Aorta (tissue), 5 donors: ENCODE measurements around the gene MAP3K13. TPM values are rescaled to one million over a fixed set of nuclear protein-coding genes. Genes with fewer than 3 reads are reported as not detected.
"Not testable (repeated sequence)": the region's sequence is repeated elsewhere in the genome, so short reads cannot be mapped to it uniquely, and the experiment has no call there.

Experiments used
- ATAC-seq: fragments of 200-7000 bp; cut with Tn5 transposase; one replicate; pipeline ENCODE4 v1.9.1; 2022; ENCODE audit warnings: moderate library complexity; ENCODE audit not compliant: low FRiP score
- DNase-seq, 2 donors: peaks; one replicate each; pipeline ENCODE4 v3.0.0-alpha.2; 2020
- H3K27ac ChIP-seq, 2 donors: one replicate each; pipeline ENCODE4 v1.5.1; 2013; ENCODE audit warnings: low read length in 2 of 2, mild to moderate bottlenecking in 2 of 2, moderate library complexity in 2 of 2, control low read depth in 1 of 2, inconsistent platforms in 1 of 2, low read depth in 1 of 2
- H3K27me3 ChIP-seq, 2 donors: one replicate each; pipeline ENCODE4 v1.6.1; 2013; ENCODE audit warnings: control low read depth in 1 of 2, low read length in 1 of 2, mild to moderate bottlenecking in 1 of 2, moderate library complexity in 1 of 2; ENCODE audit not compliant: insufficient read depth in 2 of 2, control insufficient read depth in 1 of 2
- H3K36me3 ChIP-seq, 2 donors: one replicate each; pipeline ENCODE4 v1.6.1; 2013; ENCODE audit warnings: control low read depth in 1 of 2, low read length in 1 of 2, mild to moderate bottlenecking in 1 of 2; ENCODE audit not compliant: insufficient read depth in 2 of 2, control insufficient read depth in 1 of 2
- H3K4me1 ChIP-seq, 2 donors: one replicate each; pipeline ENCODE4 v1.6.1; 2013; ENCODE audit warnings: low read length in 2 of 2, control low read depth in 1 of 2, mild to moderate bottlenecking in 1 of 2, moderate library complexity in 1 of 2; ENCODE audit not compliant: insufficient read depth in 2 of 2, control insufficient read depth in 1 of 2
- H3K4me3 ChIP-seq, 2 donors: one replicate each; pipeline ENCODE4 v1.5.1; 2013; ENCODE audit warnings: low read length in 2 of 2, control low read depth in 1 of 2, mild to moderate bottlenecking in 1 of 2
- H3K9me3 ChIP-seq: one replicate; pipeline ENCODE4 v1.6.1; 2013; ENCODE audit warnings: mild to moderate bottlenecking, low read length; ENCODE audit not compliant: control insufficient read depth
- WGBS, 2 donors: extraction: QIAGEN DNeasy Blood & Tissue Kit; methylation state at CpG; one replicate each; pipeline ENCODE4 v1.1.7; 2013; 5-methylcytosine and 5-hydroxymethylcytosine counted together
- intact Hi-C, 2 donors: fragments of 100-400 bp; cut with DNase I; formaldehyde crosslinking; loops; one replicate each; pipeline versions ENCODE4 v1.14.2 to v1.15.0; 2022
- polyA plus RNA-seq, 2 donors: library from polyadenylated mRNA; stranded (reverse); fragments of 200-250 nt; gene quantifications; one replicate each; pipeline ENCODE4 v1.2.3, GENCODE V29; 2013
- total RNA-seq, 2 donors: library from RNA; stranded (reverse); fragmentation: NEBNext Ultra II Directional; extraction: Animal tissue kit (Norgen Biotek cat#: 25700); gene quantifications; one replicate each; pipeline ENCODE4 v1.2.1, GENCODE V29; 2021
- donor health status: healthy with polysubstance abuse.
- donor health status: Bipolar disorder and iron deficiency.
- donor health status: DM: no; HTN: no; CAD: no.
- donor health status: DM: no; HTN: no; CAD: no.
- donor health status: DM: yes; HTN: yes; CAD: no.

MAP3K13 gene
- total and polyA plus RNA-seq, 4 donors, result 19.8 to 38.4 (median 27.0) TPM

DNA sequence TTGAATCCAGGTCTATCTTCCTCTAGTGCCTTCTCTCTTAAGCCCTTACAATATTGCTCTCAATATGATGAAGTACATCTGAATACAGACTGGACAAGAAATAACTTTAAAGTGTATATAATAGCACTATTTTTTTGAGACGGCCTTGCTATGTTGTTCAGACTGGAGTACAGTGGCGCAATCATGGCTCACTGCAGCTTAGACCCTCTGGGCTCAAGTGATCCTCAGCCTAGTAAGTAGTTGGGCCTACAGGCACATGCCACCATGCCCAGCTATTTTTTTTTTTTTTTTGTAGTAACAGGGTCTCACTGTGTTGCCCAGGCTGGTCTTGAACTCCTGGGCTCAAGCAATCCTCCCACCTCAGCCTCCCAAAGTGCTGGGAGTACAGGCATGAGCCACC is 53.6 kb downstream of the MAP3K13 start:
- no peaks in the 10 kb centered on the region for H3K4me1 ChIP-seq
- intact Hi-C loops, result no loop called here
- ATAC-seq (no peak), DNase-seq (no peak)
- H3K27ac ChIP-seq, result no peak overlapping the region
- no peaks in the 10 kb centered on the region for H3K27me3 ChIP-seq
- WGBS, 2 donors, result 98% methylated on average over 2 of the region's 2 CpGs
- no peaks in the 10 kb centered on the region for H3K9me3 ChIP-seq
- H3K36me3 ChIP-seq, result no peaks in the 10 kb centered on the region
- no peak overlapping the region for H3K4me3 ChIP-seq

DNA sequence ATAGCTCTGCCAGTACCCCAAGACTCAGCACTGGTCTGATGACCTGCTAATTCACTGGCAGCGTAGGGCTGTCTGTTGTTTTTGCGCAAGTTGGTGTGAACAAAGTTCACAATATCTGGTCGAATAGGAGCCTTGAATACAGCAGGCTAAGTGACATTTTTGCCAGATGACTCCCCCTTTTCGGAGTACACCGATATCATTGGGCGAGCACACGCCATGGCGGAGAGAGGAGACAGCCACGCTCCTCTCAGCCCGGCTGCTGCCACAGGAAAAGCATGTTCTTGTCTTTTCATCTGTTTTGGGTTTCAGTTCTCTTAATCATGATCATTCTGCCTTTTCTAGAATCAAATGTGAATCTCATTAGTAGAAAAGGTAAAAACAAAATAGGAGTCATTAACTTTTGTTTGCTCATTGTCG is 55.6 kb downstream of the MAP3K13 start:
- H3K36me3 ChIP-seq, intact Hi-C loops, H3K27me3 ChIP-seq, H3K27ac ChIP-seq, H3K4me1 ChIP-seq, ATAC-seq, H3K9me3 ChIP-seq, H3K4me3 ChIP-seq, DNase-seq: not testable (repeated sequence)
- 96% methylated on average over 11 of the region's 11 CpGs for WGBS, 2 donors

DNA sequence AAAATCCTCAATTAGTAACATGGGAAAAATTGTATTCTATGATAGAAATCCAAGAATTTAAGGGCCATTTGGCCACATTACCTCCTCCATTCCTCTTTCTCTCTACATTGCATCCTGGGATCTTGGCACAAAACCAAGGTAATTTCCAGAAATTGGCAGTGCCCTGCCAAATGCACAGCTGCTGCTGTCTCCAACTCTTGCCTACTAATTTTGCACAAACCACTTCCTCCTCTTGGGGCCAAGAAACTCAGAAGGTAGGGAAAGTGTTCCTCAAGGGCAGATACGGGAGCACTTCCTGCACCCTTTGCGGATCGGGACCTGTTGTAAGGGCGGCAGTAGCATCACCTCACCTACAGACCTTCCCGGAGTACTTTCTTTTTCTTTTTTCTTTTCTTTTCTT is 57.8 kb downstream of the MAP3K13 start:
- DNase-seq (no peak), ATAC-seq (no peak)
- Histone ChIP-seq H3K27ac (no peak overlapping the region), H3K36me3 (no peaks in the 10 kb centered on the region), H3K4me3 (no peak overlapping the region), H3K27me3 (no peaks in the 10 kb centered on the region), H3K9me3 (no peaks in the 10 kb centered on the region), H3K4me1 (no peaks in the 10 kb centered on the region)
- WGBS, 2 donors, result 79 to 84% methylated on average over 5 of the region's 5 CpGs
- intact Hi-C loops, result no loop called here

DNA sequence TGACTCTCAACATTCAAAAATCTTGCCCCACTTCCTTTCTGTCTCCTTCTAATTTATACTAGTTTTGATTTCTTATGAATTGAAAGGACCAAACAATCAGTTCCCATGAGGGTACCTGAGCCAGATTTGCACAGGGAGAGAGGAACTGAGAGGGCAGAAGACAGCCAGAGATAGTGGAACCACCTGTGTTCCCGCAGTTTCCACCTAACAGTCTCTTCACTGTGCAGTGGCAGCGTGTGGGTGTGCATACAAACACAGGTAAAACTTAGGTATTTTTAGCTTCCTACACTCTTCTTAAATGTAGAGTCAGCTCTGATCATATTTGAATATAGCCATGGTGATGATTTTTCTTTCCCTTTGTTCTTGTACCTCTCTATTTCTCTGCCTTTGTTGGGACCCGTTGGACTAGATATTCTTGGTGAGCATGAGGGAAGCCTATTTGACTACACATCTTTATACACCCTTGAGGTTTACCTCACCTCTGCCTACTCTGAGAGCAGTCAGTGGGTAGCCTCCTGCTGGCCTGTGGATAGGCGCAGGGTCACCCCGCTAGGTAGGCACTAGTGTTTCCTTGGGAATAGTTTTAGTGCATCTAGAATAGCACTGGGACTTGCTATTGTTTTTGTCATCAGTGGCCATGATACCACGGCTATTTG is 58.8 kb downstream of the MAP3K13 start:
- H3K27ac ChIP-seq, result no peak overlapping the region
- ATAC-seq (no peak), DNase-seq (no peak)
- no peaks in the 10 kb centered on the region for H3K4me1 ChIP-seq
- no peak overlapping the region for H3K4me3 ChIP-seq
- H3K9me3 ChIP-seq, result no peaks in the 10 kb centered on the region
- intact Hi-C loops, result no loop called here
- no peaks in the 10 kb centered on the region for H3K36me3 ChIP-seq
- no peaks in the 10 kb centered on the region for H3K27me3 ChIP-seq
- WGBS, 2 donors, result 90 to 95% methylated on average over 6 of the region's 6 CpGs

DNA sequence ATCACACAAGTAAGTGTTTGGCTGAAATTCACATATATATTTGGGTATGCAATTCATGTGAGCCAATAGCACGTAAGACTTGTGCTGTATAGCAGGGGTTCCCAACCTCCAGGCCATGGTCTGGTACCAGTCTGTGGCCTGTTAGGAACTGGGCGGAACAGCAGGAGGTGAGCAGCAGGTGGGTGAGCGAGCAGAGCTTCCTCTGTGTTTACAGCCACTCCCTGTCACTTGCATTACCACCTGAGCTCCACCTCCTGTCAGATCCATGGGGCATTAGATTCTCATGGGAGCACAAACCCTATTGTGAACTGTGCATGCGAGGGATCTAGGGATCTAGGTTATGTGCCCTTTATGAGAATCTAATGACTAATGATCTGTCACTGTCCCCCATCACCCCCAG is 59.7 kb downstream of the MAP3K13 start:
- no peaks in the 10 kb centered on the region for H3K4me1 ChIP-seq
- no peak for DNase-seq
- H3K9me3 ChIP-seq, result no peaks in the 10 kb centered on the region
- intact Hi-C loops, result no loop called here
- no peak overlapping the region for H3K27ac ChIP-seq
- no peaks in the 10 kb centered on the region for H3K27me3 ChIP-seq
- 94 to 97% methylated on average over 4 of the region's 4 CpGs for WGBS, 2 donors
- H3K36me3 ChIP-seq, result no peaks in the 10 kb centered on the region
- no peak for ATAC-seq
- H3K4me3 ChIP-seq, result no peak overlapping the region

DNA sequence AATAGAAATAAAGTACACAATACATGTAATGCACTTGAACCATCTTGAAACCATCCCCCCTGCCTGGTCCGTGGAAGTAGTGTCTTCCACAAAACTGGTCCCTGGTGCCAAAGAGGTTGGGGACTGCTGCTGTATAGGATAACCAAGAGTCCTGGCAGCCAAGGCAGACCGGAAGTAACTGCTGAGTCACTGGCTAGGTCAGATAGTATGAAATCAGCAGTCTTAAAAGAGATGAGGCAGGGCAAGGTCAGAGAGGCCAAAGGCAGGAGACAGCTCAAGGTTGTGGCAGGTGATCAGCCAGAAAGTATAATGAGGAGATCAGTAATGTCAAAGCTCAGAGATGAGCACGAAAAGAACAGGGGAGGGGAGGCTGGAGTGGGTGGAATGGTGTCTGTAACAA is 60.2 kb downstream of the MAP3K13 start:
- H3K27ac ChIP-seq, result no peak overlapping the region
- no peaks in the 10 kb centered on the region for H3K9me3 ChIP-seq
- H3K4me1 ChIP-seq, result no peaks in the 10 kb centered on the region
- intact Hi-C loops, result no loop called here
- DNase-seq, result no peak
- H3K4me3 ChIP-seq, result no peak overlapping the region
- no peak for ATAC-seq
- H3K36me3 ChIP-seq, result no peaks in the 10 kb centered on the region
- WGBS, 2 donors, result 63 to 70% methylated on average over 3 of the region's 3 CpGs
- H3K27me3 ChIP-seq, result no peaks in the 10 kb centered on the region

DNA sequence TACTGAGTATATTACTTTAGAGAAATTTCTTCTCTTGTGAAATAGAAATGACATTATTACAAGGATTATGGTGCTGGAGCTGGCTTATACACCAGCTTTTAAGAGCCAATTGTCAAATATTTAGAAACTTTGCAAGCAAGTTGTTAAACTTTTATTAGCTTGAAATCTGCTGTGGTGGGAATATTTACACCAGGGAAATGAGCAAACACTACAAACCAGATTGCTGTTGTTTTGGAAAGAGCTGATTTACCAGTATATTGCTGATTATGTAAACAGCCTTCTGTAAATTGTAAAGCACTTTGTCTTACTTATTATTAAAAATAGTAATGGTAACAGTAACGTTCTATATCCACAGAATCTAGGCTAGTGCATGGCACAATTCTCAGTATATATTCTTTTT is 61.5 kb downstream of the MAP3K13 start:
- Histone ChIP-seq H3K4me3 (no peak overlapping the region), H3K27ac (no peak overlapping the region), H3K9me3 (no peaks in the 10 kb centered on the region), H3K27me3 (no peaks in the 10 kb centered on the region), H3K36me3 (peaks cover 0 to 4% of the 10 kb centered on the region in 2 donors), H3K4me1 (no peaks in the 10 kb centered on the region)
- no peak for DNase-seq
- WGBS, 2 donors, result 98% methylated on average over 1 of the region's 1 CpG
- intact Hi-C loops, result no loop called here
- no peak for ATAC-seq

DNA sequence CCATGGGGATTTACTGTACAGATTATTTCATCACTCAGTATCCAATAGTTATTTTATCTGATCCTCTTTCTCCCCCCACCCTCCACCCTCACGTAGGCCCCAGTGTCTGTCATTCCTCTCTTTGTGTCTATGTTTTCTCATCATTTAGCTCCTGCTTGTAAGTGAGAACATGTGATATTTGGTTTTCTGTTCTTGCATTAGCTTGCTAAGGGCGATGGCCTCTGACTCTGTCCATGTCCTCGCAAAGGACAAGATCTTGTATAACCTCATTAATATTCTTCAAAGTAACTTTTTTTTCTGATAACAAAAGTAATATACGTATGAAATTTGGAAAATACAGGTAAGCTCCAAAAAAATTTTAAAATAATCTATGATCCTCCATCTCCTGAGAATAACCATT is 67.4 kb downstream of the MAP3K13 start:
- Histone ChIP-seq H3K27me3 (no peaks in the 10 kb centered on the region), H3K27ac (no peak overlapping the region), H3K4me3 (no peak overlapping the region), H3K36me3 (peaks cover 0 to 4% of the 10 kb centered on the region in 2 donors), H3K4me1 (no peaks in the 10 kb centered on the region), H3K9me3 (no peaks in the 10 kb centered on the region)
- ATAC-seq (no peak), DNase-seq (no peak)
- WGBS, 2 donors, result 90 to 94% methylated on average over 4 of the region's 4 CpGs
- intact Hi-C loops, result no loop called here

DNA sequence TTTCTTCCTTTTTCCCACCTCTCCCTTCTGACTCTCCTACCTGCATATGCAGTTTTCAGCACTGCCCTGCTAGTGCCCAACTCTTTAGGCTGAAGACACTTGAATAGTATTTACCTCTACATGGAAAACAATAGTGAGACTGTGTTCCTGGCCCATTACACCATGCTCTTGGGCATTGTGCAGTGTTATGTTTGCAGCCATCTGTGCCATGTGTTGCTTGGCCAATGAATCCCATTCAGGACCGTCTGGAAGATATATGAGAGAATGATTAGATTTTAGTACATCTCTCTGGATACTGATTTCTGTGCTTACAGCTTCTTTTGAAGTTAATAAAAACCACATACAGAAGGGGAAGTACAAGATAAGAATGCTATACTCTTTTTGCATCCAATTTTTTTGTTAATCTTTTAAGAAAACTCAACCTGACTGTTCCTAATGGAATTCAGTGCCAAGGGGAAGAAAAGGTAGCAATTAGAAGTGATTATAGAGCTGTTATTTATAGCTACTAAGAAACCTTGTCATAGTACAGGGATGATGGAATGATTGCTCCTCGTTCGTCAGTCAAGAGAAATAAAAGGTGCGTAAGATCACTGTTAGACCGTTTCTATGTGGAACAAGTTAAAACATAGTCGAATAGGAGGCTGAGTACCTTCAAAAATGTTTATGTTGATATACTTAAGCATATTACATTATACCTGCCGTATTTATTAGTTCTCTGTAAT is 77.0 kb downstream of the MAP3K13 start:
- WGBS, 2 donors, result 84 to 86% methylated on average over 7 of the region's 7 CpGs
- H3K4me3 ChIP-seq, result no peak overlapping the region
- intact Hi-C loops, result no loop called here
- H3K36me3 ChIP-seq, result no peaks in the 10 kb centered on the region
- H3K4me1 ChIP-seq, result no peaks in the 10 kb centered on the region
- DNase-seq (no peak), ATAC-seq (no peak)
- H3K9me3 ChIP-seq, result no peaks in the 10 kb centered on the region
- no peak overlapping the region for H3K27ac ChIP-seq
- H3K27me3 ChIP-seq, result no peaks in the 10 kb centered on the region
